Suprapubic skin (tissue), 4 donors: Measurements from ENCODE around the gene FAP. TPM values are rescaled to one million over a fixed set of nuclear protein-coding genes. Genes with fewer than 3 reads are reported as not detected.

Experiments
- DNase-seq, 2 donors: peaks; one replicate each; pipeline ENCODE4 v3.0.0-alpha.2; 2019; ENCODE audit warnings: low spot score in 2 of 2
- H3K27ac ChIP-seq: fragments of 200-600 bp; sonication (generic); one replicate; pipeline ENCODE4 v1.5.1; 2019
- H3K27me3 ChIP-seq: fragments of 200-600 bp; sonication (generic); one replicate; pipeline ENCODE4 v1.5.1; 2019
- H3K36me3 ChIP-seq: fragments of 200-600 bp; sonication (generic); one replicate; pipeline ENCODE4 v1.5.1; 2019
- H3K4me1 ChIP-seq: fragments of 200-600 bp; sonication (generic); one replicate; pipeline ENCODE4 v1.5.1; 2019
- H3K4me3 ChIP-seq: fragments of 200-600 bp; sonication (generic); one replicate; pipeline ENCODE4 v1.5.1; 2019; ENCODE audit warnings: mild to moderate bottlenecking
- H3K9me3 ChIP-seq: fragments of 200-600 bp; sonication (generic); one replicate; pipeline ENCODE4 v1.5.1; 2019
- EP300 ChIP-seq: sonication (generic); formaldehyde crosslinking; IDR thresholded peaks from one replicate; pipeline ENCODE4 v1.6.1; 2017; ENCODE audit warnings: antibody characterized with exemption
- POLR2A ChIP-seq, 2 donors: fragments of 450-650 bp; IDR thresholded peaks; one replicate each; pipeline ENCODE4 v1.6.1; 2017; ENCODE audit warnings: antibody characterized with exemption in 2 of 2, mild to moderate bottlenecking in 2 of 2, moderate library complexity in 2 of 2
- POLR2AphosphoS5 ChIP-seq, 3 donors: sonication (generic); formaldehyde crosslinking; IDR thresholded peaks; one replicate each; pipeline ENCODE4 v1.6.1; 2017; ENCODE audit warnings: antibody characterized with exemption in 3 of 3
- WGBS: methylation state at CpG from one replicate; pipeline ENCODE4 v1.1.5; 2018; 5-methylcytosine and 5-hydroxymethylcytosine counted together
- total RNA-seq, 4 donors: library from RNA; depleted of rRNA; stranded (reverse); fragments of >200 nt; gene quantifications; one replicate each; pipeline ENCODE4 v1.1.0, GENCODE V29; 2016
- TF ChIP-seq, protein P1 (sequence below), 2 donors: fragments of 200-600 bp in 1 of 2; fragments of 450-650 bp in 1 of 2; sonication (generic) in 1 of 2; IDR thresholded peaks; one replicate each; pipeline ENCODE4 v1.5.1; 2016 to 2019; ENCODE audit warnings: antibody characterized with exemption in 2 of 2, mild to moderate bottlenecking in 1 of 2, moderate library complexity in 1 of 2

Gene FAP
- total RNA-seq, 4 donors from 2014 or later: 1.8 to 4.5 (median 2.8) TPM

DNA sequence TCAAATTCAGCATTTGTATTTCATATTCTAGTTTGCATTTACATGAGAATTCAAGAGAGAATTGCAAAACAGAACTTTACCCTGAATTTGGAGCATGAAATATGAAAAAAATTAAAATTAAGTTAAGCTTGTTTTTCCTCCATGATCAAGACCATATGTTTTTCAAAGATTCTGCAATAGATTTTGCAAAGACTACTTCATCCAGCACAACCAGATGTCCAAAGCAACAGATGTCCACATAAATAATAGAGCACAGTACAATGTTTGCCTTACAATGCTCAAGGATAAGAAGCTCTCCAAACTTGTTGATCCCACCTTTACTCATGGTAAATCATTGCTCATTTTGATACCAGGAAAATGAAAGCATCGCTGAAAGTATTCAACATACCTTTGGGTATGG, 25.6 kb downstream of the FAP start:
- Histone ChIP-seq H3K4me1 (peaks cover 20% of the 10 kb centered on the region), H3K4me3 (no peak overlapping the region), H3K9me3 (no peaks in the 10 kb centered on the region), H3K36me3 (no peaks in the 10 kb centered on the region), H3K27me3 (no peaks in the 10 kb centered on the region), H3K27ac (no peak overlapping the region)
- TF ChIP-seq POLR2A (IDR thresholded peaks at IDR 0.05): no peak
- TF ChIP-seq EP300: no peak
- TF ChIP-seq, protein P1, sequence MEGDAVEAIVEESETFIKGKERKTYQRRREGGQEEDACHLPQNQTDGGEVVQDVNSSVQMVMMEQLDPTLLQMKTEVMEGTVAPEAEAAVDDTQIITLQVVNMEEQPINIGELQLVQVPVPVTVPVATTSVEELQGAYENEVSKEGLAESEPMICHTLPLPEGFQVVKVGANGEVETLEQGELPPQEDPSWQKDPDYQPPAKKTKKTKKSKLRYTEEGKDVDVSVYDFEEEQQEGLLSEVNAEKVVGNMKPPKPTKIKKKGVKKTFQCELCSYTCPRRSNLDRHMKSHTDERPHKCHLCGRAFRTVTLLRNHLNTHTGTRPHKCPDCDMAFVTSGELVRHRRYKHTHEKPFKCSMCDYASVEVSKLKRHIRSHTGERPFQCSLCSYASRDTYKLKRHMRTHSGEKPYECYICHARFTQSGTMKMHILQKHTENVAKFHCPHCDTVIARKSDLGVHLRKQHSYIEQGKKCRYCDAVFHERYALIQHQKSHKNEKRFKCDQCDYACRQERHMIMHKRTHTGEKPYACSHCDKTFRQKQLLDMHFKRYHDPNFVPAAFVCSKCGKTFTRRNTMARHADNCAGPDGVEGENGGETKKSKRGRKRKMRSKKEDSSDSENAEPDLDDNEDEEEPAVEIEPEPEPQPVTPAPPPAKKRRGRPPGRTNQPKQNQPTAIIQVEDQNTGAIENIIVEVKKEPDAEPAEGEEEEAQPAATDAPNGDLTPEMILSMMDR (IDR thresholded peaks at IDR 0.05): no peak
- no peak for TF ChIP-seq POLR2AphosphoS5 (IDR thresholded peaks at IDR 0.05)
- 70% methylated on average over 1 of the region's 1 CpG for WGBS
- DNase-seq: no peak

DNA sequence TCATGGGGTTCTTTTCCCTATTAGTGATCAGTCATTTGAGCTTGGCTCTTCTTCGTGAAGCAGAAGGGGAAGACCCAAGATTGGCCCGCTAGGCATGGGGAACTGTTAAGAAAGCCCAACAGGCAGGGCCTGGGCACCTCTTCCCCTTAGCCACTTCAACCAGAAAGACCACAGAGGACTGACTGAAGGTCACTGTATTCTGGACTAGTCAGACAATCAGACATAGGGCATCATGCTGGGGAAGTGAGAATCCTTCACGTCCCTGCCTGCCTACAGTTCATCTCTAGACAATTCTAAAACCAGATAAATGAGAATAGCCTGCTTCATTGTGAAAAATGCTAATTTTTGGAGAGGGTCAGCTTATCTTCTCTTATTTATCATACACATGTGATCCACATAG, 28.1 kb downstream of the FAP start:
- WGBS: 93% methylated on average over 3 of the region's 3 CpGs
- H3K9me3 ChIP-seq: no peaks in the 10 kb centered on the region
- H3K36me3 ChIP-seq: no peaks in the 10 kb centered on the region
- DNase-seq: no peak
- H3K4me1 ChIP-seq: peaks cover 3% of the 10 kb centered on the region
- no peak overlapping the region for H3K4me3 ChIP-seq
- TF ChIP-seq POLR2A (IDR thresholded peaks at IDR 0.05): no peak
- H3K27me3 ChIP-seq: no peaks in the 10 kb centered on the region
- H3K27ac ChIP-seq: no peak overlapping the region

DNA sequence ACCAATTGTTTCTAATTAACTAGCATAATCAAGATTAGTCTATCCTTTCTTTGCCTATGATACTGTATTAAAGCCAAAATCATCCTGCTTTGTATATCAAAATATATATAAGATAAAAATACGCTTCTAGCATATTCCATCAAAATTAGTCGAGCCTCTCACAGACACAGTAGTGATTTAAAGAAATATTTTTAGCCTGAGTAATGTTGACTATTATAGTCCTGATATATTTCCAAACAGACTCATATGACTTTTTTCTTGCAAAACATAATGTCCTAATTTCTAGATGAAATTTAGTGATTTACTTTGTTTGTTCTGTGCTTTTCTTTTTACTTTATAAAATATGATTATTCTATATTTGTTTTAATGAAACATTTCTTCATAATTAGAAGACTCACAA, 30.9 kb downstream of the FAP start:
- TF ChIP-seq, protein P1 (IDR thresholded peaks at IDR 0.05): no peak
- TF ChIP-seq POLR2AphosphoS5 (IDR thresholded peaks at IDR 0.05): no peak
- TF ChIP-seq EP300: no peak
- no peak for TF ChIP-seq POLR2A (IDR thresholded peaks at IDR 0.05)
- H3K9me3 ChIP-seq: no peaks in the 10 kb centered on the region

DNA sequence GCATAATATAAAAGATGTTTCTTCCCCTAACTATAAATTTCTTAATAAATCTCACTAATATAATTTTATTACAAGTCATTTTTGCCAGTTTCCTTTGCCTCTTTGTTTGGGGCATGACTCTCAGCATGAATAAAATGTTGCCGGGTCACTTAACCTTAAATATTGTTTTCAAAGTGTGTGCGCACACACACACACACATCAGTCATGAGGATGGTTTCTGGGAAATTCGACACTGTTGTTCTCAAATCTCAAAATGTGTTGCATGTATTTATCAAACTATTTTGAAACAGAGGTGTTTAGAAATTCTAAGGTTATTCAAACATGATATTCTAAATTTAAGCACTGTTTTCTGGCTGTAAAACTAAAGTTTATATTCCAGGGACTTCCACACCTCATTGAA, 31.5 kb downstream of the FAP start:
- no peak for TF ChIP-seq EP300
- no peak for TF ChIP-seq POLR2A (IDR thresholded peaks at IDR 0.05)
- TF ChIP-seq, protein P1 (IDR thresholded peaks at IDR 0.05): no peak
- no peak for TF ChIP-seq POLR2AphosphoS5 (IDR thresholded peaks at IDR 0.05)
- Histone ChIP-seq H3K27me3 (no peaks in the 10 kb centered on the region), H3K36me3 (no peaks in the 10 kb centered on the region), H3K4me1 (no peaks in the 10 kb centered on the region), H3K9me3 (no peaks in the 10 kb centered on the region), H3K4me3 (no peak overlapping the region), H3K27ac (no peak overlapping the region)
- no peak for DNase-seq
- WGBS: 83% methylated on average over 3 of the region's 3 CpGs

More for the DNA sequence above, 30.9 kb downstream of the FAP start:
- no peak overlapping the region for H3K4me3 ChIP-seq
- H3K27ac ChIP-seq: peak overlapping the region; percentile 0
- no peaks in the 10 kb centered on the region for H3K36me3 ChIP-seq
- no peaks in the 10 kb centered on the region for H3K27me3 ChIP-seq
- WGBS: 60% methylated on average over 2 of the region's 2 CpGs
- no peaks in the 10 kb centered on the region for H3K4me1 ChIP-seq
- DNase-seq: no peak

DNA sequence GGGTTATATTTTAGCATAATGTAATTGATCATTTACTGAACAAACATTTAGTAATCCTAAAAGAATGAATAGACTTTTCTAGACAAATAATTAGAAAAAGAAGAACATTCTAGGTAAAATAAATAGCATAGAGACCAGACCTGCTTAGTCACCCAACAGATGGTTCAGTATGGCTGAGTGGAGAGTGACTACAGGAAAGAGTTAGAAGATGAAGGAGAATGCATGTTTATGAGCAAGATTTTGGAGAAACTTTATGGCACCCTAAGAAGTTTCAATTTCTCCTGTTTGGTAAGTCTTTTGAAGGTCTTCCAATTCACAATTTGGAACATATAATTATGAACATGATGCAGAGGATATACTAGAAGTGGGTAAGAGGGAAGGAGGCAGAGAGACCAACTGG, 32.9 kb downstream of the FAP start:
- Histone ChIP-seq H3K9me3 (no peaks in the 10 kb centered on the region), H3K4me3 (no peak overlapping the region), H3K27me3 (no peaks in the 10 kb centered on the region), H3K27ac (no peak overlapping the region), H3K36me3 (no peaks in the 10 kb centered on the region), H3K4me1 (no peaks in the 10 kb centered on the region)
- DNase-seq: no peak
- TF ChIP-seq POLR2A (IDR thresholded peaks at IDR 0.05) (no peak), POLR2AphosphoS5 (IDR thresholded peaks at IDR 0.05) (no peak), EP300 (no peak)
- TF ChIP-seq, protein P1 (IDR thresholded peaks at IDR 0.05): no peak

DNA sequence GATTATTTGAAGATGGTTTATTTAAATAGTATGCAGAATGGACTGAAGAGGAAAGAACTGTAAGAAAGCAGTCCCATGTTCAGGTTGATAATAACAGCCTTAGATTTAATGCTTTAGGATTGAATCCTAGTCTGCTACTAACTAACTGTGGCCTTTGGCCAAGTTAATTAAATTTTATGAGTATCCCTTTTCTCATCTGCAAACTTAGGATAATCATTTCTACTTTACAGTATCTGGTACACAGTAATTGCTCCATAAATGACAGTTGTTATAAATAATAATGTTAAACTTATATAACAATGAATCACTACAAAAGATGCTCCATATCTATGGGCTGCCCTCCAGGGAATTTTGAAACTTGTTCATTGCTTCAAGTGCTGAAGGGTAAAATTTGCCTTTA, 41.0 kb downstream of the FAP start:
- Histone ChIP-seq H3K27me3 (no peaks in the 10 kb centered on the region), H3K36me3 (peaks cover 3% of the 10 kb centered on the region), H3K4me1 (no peaks in the 10 kb centered on the region), H3K9me3 (no peaks in the 10 kb centered on the region), H3K27ac (no peak overlapping the region), H3K4me3 (no peak overlapping the region)
- TF ChIP-seq POLR2AphosphoS5 (IDR thresholded peaks at IDR 0.05) (no peak), POLR2A (IDR thresholded peaks at IDR 0.05) (no peak), EP300 (no peak)
- TF ChIP-seq, protein P1 (IDR thresholded peaks at IDR 0.05): no peak
- DNase-seq: no peak
